NT2/D1 (cell line): ENCODE data around the gene CHN2.

Experiments
- SUZ12 ChIP-seq: IDR thresholded peaks from 2 replicates; pipeline ENCODE4 v1.6.1; 2011; ENCODE audit not compliant: insufficient read length, insufficient read depth; ENCODE audit errors: extremely low read depth
- YY1 ChIP-seq: IDR thresholded peaks from 2 replicates; pipeline ENCODE4 v1.6.1; 2011; ENCODE audit not compliant: insufficient read length, insufficient read depth
- ZNF274 ChIP-seq: IDR thresholded peaks from 2 replicates; pipeline ENCODE4 v1.6.1; 2011; ENCODE audit warnings: mild to moderate bottlenecking, low read depth, low read length

GRCh38 chr7:29359482-29360093, 165.0 kb downstream of the CHN2 start:
- TF ChIP-seq ZNF274 (no peak), SUZ12 (no peak), YY1 (no peak)
